Cortex of kidney (tissue), 1 donor: ENCODE measurements around the gene CTNNA1.

Source experiments
- DNase-seq: peaks from one replicate; lab custom pipeline; 2025; lab: John Stamatoyannopoulos, UW

Gene CTNNA1

DNA sequence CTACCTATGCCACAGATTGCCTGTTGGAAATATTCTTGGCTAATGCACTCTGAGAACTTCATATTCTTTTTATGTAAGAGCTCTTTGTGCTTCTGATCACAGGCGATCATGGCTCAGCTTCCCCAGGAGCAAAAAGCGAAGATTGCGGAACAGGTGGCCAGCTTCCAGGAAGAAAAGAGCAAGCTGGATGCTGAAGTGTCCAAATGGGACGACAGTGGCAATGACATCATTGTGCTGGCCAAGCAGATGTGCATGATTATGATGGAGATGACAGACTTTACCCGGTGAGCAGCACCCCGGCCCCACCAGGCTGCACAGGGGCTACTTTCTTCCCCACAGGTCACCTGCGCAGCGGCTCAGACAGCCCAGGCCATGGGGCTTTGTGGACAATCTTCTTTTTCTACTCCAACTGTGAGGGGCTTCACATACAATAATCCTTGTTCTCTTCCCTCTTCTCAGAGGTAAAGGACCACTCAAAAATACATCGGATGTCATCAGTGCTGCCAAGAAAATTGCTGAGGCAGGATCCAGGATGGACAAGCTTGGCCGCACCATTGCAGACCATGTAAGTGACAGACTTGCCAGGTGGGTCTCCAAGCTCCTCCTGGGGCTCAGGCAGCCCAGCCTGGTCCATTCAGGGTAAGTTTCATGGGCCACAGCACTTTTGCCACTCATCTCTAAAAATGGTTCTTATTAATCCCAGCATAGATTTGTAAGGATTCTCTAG is 177.3 kb downstream of the CTNNA1 start:
- no peak for DNase-seq

DNA sequence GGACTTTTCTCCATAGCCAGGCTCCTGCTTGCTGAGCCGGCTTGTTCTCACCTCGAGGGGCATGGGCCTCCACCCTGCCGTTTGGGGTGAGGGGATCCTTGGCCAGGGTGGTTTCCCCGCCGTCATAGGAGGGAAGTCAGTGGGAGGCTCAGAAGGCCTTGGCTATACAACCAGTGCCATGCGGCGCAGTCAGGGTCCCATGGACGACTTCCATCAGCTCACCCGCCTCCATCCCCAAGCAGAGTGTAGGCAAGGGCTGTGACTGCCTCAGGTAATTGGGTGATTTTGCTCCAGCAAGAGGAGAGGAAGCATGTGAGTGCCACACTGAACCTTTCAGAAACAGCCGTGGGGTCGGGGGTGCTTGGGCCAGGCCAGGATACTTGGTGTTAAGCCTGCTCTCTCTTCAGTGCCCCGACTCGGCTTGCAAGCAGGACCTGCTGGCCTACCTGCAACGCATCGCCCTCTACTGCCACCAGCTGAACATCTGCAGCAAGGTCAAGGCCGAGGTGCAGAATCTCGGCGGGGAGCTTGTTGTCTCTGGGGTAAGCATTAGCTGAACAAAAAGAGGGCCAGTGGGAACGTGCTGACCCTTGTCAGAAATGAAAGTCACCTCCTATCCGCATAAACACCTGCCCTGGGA is 179.1 kb downstream of the CTNNA1 start:
- no peak for DNase-seq

DNA sequence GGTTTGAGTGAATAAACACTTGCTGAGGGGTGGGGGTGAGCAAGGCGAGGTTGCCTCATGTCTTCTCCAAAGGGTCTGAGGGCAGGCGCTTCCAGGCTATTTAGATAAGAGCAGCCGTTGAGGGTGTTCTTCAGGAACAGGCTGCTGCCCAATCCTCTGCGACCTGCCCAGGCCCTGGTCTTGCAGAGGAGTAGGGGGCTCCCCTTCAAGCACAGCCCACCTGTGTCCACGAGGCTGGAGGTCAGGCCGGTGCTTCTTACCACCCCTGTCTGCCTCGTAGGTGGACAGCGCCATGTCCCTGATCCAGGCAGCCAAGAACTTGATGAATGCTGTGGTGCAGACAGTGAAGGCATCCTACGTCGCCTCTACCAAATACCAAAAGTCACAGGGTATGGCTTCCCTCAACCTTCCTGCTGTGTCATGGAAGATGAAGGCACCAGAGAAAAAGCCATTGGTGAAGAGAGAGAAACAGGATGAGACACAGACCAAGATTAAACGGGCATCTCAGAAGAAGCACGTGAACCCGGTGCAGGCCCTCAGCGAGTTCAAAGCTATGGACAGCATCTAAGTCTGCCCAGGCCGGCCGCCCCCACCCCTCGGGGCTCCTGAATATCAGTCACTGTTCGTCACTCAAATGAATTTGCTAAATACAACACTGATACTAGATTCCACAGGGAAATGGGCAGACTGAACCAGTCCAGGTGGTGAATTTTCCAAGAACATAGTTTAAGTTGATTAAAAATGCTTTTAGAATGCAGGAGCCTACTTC is 180.5 kb downstream of the CTNNA1 start:
- no peak for DNase-seq

DNA sequence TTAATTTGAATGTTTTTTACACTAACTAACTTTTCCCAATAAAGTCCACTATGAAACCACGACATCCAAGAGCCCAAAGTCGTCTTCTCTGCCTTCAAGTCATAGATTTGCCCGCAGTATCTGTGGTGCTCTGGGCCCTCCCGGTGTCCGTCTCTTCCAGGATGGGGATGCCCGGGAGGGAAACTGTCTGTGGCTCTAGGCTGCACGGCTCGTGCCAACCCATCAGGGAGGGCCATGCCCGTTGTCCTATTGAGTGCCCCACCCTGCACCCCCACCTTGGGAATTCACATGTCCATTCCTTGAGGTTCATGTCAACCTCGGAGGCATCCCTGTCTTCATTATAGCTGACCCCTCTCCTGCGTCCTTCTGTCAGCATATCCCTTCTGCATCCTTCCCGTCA is 181.7 kb downstream of the CTNNA1 start:
- no peak for DNase-seq

DNA sequence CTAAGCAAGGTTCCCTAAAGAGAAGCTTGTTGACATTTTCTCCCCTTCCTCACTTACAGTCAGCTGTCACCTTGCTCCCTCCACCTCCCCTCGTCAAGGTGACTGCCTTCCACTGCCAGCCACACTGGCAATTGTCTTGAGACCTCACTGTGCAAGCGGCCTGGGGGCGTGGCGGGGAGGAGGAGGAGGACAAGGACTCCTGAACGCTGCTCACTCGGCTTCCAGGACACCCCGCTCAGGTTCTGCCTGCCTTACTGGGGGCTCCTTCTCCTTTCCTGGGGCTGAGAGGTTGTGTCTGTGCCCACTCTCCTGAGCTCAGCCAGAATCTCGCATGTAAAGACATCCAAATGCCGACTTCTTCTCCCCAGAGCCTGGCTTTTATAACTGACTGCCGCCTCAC is 182.2 kb downstream of the CTNNA1 start:
- DNase-seq, result no peak

DNA sequence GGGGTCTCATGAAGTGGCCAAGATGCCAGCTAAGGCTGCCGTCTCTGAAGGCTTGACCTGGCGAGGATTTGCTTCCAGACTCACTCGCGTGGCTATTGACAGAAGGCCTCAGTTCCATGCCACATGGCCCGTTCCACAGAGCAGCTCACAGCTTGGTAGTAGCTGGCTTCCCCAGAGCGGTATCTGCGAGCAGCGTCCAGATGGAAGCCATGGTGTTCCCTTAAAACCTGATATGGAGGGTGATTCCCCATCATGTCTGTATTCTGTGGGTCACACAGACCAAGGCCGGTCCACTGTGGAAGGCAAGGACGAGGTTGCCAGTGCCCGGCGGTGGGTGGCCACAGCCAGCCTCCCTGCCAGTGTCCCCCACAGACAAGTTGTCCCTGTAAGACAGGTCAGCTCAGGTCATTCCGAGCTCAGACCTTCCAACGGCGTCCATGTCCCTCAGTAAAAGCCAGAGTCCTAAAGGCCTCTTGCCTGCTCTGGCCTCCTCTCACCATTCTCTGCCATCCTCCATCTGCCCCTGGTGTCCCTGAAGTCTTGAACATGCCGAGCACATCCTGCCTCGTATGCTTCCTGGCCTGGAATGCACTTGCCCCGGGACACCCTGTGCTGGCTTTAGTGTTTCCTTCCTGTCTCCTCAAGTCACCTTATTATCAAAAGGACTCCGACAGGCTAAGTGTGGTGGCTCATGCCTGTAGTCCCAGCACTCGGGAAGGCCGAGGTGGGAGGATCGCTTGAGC is 183.2 kb downstream of the CTNNA1 start:
- no peak for DNase-seq

DNA sequence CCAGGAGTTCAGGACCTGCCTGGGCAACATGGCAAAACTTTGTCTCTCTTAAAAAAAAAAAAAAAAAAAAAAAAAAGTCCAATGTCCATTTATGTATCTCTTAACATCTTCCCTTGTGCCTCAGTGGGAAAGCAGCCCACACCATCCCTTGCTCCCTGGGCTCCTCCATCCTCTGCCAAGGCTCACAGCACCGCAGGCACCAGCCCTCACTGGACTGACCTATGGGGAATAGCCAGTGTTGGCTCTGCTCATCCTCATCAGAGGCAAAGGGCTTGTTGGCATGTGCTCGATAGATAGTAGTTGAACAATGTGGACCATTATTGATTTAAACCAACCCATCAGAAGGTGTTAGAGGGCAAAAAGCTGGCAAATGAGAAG is 183.7 kb downstream of the CTNNA1 start:
- DNase-seq, result no peak

DNA sequence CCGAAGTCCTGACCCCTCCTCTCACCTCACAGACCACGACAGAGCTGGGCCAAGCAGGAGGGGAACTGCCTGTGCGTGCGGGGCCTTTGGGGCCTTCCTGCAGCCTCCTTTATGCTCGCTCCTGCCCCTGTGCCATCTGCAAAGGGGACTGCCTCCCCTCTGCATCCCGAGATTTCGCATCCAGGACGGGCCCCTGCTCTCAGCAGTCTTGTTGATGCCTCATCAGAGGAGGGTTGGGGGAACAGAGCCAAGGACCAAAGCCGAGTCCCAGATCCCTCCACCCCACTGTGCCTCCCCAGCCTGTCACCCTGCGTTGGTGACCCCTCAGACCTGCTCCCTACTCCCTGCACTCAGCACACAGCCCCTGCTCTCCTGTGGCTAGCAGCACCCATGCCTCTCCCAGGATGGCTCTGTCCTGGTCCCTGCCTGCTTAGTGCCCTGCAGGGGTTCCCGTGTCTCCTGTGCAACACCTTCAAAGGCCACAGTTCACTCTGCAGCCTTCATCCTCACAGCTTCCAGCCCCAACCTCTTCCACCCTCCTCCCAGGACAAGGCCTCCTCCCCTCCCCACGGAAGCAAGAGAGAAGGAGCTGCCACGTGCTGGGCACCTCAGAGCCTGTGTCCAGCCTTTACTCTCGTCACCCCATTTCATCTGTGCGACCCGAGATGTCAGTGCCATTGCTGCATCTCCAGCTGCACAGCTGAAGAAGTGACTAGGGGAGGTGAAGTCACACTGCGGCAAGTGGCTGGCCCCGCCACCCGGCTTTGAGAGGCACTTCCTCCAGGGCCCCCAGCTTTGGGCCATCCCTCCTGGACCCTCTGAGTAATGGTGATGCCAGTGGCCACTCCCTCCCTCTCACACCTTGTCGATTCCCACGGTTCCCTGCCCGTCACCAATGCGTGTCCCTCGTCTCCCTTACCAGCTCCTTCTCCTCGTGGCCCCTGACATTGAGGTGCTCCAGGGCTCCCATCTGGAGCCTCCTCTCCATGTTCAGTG is 184.5 kb downstream of the CTNNA1 start:
- DNase-seq, result no peak

DNA sequence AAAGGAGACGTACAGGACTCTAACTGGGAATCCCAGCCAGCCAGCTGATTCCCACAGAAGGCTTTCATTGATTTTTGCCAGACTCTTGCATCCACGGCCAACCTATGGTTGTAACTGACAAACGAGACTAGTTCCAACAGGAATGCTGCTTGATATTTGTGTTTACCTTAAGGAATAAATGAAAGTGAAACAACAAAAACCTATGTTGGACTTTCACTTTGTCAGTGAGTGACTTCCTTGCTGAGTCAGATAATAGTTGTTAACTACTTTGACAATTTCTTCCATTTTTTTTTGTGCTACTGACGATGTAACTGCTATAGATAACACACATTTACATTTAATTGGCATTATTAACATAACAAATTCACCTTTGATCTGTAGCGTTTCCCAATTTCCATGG is 185.3 kb downstream of the CTNNA1 start:
- DNase-seq, result no peak

DNA sequence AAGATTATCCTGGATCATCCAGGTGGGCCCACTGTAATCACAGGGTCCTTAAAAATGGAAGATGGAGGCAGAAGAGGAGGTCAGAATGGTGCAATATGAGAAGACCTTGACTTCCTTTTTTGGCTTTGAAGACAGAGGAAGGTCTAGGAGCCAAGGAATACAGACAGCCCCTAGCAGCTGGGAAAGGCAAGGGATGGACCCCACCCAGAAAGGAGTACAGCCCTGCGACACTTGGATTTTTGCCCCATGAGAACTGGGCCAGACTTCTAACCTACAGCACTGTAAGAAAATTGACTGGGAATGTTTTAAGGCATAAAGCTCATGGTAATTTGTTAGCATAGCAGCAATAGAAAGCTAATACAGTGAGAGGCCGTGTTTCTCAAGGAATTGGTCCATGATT is 188.8 kb downstream of the CTNNA1 start:
- DNase-seq, result no peak

DNA sequence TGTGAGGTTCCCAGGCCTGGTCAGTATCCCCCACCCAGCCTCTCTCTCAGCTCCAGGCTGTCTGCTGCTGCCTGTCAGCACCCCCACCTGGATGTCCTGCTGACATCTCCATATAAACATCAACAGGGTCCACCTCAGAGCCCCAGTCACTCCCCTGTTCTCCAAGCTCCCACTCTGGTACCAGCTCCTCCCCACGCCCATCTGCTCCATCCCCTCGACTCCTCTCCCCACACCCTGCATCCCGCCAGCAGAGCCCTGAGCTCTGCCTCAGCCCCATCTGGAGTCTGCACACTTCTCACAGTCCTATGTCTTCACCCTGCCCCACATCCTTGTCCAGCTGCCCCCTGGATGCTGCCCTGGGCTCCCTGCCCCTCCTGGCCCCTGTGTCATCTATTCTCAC is 189.6 kb downstream of the CTNNA1 start:
- no peak for DNase-seq

DNA sequence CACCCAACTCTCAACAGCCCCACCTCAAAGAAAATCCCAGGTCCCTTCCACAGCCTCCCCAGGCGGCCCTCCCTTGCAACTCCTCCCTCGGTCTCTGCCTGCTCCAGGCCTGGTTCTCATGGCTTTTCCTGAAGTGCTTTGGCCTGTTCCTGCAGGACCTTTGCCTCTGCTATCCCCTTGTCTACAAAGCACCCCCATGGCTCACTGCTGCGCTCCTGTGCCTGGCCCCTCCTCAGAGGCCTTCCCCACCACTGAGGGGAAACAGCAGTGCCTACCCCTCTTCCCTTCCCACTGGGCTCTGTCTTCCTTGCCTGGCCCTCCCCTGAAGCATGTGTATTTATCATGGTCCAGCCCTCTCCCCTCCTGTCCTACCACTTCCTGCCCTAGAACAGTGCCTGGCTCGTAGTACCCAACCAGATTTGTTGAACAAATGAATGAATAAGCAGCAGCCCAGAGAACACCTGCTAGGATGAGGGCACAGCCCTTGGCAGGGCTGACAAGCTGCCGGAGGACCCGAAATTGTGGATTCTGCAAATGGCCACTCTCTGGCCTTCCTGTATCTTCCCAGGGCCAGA is 190.5 kb downstream of the CTNNA1 start:
- DNase-seq, result no peak

DNA sequence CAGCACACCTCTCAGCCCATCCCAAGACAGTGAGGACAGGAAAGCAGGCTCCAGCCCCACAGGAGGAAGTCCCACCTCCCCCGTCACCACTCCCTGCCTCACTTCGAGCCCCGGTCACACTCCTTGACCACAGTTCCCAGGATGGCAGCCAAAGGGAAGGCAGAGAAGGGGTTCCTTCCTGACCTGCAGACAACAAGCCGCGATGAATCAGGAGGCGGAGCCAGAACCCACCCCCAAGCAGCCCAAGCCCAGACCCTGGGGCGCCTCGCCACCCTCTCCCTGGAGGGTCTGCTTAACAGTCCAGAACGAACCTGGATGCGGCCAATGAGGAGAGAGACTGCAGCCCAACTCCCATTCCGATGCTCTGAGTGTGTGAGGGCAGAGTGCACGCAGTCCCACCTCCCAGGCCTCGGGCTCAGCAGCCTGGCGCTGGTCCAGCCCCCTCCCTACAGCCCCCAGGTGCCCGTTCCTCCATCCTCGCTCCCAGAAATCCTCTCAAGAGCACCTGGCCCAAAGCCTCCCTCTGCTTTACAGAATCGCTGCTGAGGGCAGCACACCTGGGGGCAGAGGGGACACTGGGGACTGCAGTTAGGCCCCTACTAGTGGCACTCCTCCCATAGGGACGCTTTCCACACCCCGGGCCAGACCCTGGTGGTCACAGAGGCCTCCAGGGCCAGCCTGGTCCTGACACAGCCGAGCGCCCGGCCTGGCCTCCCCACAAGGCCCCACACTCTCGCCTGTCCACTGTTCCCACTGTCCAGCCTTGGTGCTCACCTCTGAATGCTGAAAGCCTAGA is 191.5 kb downstream of the CTNNA1 start:
- no peak for DNase-seq

DNA sequence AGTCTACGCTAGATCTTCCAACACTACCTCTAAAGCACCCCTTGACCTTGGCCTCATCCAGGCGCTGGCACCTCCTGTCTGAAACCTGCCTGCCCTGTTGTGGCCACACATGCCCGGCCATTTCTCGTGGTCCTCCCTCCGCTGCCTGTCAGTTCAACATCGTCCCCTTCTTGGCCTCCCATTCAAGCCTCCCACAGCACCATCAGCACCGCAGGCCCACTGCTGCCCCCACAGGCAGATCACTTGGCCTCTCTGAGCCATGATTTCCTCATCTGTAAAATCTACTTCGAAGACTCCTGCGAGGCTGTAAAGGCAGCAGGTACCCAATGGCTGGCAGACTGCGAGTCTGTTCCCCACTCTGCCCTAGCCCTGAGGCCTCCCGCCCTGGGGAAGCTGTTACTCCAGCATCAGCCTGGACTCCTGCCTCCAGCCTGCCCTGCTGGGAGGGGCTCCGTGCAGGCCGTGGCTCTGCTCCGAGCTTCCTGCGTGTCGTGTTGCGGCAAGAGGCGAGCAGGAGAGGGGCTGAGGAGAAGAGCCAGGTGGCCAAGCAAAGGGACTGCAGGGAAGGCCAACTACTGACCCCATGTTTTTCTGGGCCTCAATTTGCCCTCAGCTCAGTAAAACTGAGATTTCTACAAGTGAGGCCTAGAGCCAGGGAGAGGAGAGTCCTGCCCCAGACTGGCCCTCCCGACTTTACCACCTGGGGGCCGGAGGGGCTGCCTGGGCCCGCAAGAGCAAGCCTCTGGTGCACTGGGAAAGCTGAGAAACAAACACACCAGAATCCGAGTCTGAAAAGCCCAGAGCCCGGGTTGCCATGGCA is 192.4 kb downstream of the CTNNA1 start:
- DNase-seq, result no peak

DNA sequence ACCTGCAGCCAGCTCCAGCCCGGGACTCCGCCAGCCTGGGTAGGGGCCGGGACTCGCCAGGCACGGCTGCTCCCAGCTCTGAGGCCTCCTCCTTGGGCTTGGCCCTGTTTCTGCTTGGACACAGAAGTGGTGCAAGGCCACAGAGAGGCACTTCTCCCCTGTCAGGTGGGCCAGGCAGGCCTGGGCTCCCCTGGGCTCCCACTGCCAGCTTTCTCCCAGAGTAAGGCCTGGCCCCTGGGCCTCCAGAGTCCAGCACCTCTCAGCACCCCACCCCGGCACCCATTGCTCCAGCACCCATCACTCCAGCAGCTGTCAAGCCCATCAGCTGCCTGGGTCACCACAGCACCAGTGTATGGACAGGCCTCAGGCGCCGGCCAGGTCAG is 193.0 kb downstream of the CTNNA1 start:
- no peak for DNase-seq

DNA sequence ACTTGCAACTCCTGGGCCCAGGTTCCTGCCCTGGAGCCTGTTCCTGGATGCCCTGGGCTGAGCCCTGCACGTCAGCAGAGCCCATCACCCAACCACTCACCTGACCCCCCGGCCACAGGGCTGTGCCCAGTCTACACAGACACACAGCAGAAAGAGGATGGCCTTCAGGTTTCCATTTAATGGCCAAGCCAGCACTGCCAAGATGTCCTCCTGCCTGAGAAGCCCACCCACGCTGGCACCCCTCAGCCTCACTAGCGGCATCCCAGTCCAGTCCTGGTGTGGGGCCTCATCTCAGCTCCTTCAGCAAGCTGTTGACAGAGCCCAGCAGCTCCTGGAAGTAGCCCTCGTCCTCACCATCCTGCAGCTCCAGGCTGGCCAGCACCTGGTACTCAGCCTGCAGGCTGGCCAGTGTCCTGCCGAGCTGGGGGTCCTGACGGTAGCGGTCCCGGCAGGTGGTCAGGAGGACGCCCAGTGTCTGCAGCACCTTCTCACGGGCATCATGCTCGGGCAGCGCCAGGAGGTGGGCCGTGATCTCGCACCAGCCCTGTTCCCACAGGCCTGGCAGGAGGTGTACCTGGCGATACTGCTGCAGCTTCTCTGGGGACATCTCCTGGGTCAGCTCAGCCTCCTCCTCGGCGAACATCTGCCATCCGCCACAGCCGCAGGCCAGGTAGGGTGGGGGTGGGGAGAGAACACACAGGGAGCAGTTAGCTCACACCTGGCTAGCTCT is 193.8 kb downstream of the CTNNA1 start:
- DNase-seq, result no peak

DNA sequence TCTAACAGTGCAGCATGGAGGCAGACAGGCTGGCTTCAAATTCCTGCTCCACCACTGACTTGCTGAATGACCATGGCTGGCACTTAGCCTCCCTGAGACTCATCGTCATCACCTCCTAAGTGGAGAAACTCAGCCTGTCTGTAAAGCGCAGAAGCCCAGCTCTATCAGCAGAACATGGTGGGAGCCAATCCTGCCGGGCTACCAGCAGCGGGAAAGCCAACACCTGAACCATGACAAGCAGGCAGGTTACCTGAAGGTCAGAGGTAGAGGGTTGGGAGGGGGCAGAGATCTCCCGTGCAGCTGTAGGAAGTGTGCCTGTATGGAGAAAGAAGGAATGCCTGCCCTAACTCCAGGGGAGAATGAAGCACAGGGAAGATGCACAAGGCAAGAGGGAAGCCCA is 194.6 kb downstream of the CTNNA1 start:
- no peak for DNase-seq

DNA sequence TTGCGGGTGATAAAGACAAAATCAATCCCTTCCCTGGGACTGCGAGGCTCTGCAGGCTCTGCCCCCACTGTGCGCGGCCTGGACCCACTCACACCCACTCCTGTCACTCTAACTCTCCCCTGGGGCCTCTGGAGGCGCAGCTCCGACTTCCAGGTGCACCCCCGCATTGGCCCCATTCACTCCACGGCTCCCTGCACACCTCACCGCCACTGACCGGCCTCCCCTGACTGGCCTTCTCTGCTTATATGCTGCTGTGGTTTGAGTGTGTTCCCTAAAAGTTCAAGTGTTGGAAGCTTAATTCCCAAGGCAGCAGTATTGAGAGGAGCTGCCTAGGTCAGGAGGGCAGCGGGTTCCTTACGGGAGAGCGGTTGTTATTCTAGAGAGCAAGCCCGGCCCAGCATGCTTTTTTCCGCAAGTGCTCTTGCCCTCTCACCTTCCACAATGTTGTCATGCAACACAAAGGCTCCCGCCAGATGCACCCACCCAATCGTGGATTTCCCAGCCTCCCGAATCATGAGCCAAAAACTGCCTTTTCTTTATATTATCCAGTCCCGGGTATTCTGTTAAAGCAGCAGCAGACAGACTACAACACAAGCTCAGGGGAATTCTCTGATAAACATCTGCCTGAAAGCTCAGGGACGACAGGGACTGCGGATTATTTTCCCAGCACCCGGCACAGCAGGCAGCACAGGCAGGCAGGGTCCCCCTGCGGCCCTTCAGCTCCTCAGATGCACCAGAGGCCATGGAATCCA is 195.4 kb downstream of the CTNNA1 start:
- no peak for DNase-seq
